ENCODE data around the gene LCAT. TPM values are rescaled to one million over a fixed set of nuclear protein-coding genes. Genes with fewer than 3 reads are reported as not detected.

LCAT gene
- total and polyA plus RNA-seq, 9 of the 15 experiments (the other 6 are each of a cell fraction or from before 2014, with no cell fraction given) = 0.46 to 21.0 (median 5.0) TPM

GRCh38 chr16:67968400-67969253, 24.7 kb upstream of the LCAT start, which contains the start of gene SLC12A4 (continued):
- TF ChIP-seq ID3 (CRISPR knock-in tag; IDR thresholded peaks at IDR 0.05) (no peak), ID3 (tag; IDR thresholded peaks at IDR 0.05) (peak; percentile 87), EP400 (IDR thresholded peaks at IDR 0.05) (peak; percentile 27; the same call in 1 of the 2 replicates), ZC3H4 (CRISPR knock-in tag; IDR thresholded peaks at IDR 0.05; ENCODE audit: borderline replicate concordance) (no peak), ZNF584 (CRISPR knock-in tag; IDR thresholded peaks at IDR 0.05; ENCODE audit: low read depth) (no peak), BRD4 (IDR thresholded peaks at IDR 0.05) (no peak), CHD2 (IDR thresholded peaks at IDR 0.05; ENCODE audit: low read depth, low read length) (no peak), MYC (IDR thresholded peaks at IDR 0.05; ENCODE audit: low read depth, low read length) (peak; percentile 48), MYC (CRISPR knock-in tag; IDR thresholded peaks at IDR 0.05; ENCODE audit: borderline replicate concordance, low read depth) (no peak), ZNF41 (CRISPR knock-in tag; conservative IDR thresholded peaks at IDR 0.05) (no peak), SRSF3 (IDR thresholded peaks at IDR 0.05; ENCODE audit: insufficient read depth, low read length) (no peak), FOXP4 (CRISPR knock-in tag; IDR thresholded peaks at IDR 0.05; ENCODE audit: borderline replicate concordance) (no peak), SP1 (CRISPR knock-in tag; IDR thresholded peaks at IDR 0.05) (peak; percentile 92), CBX8 (IDR thresholded peaks at IDR 0.05; ENCODE audit: borderline replicate concordance, extremely low read depth, low read depth, low read length, poor library complexity, severe bottlenecking) (no peak), KLF13 (tag; IDR thresholded peaks at IDR 0.05; ENCODE audit: borderline replicate concordance, low read depth) (peak; percentile 80), MTA1 (IDR thresholded peaks at IDR 0.05; ENCODE audit: borderline replicate concordance) (no peak; the same call in none of the 2 replicates), BRD9 (IDR thresholded peaks at IDR 0.05; ENCODE audit: low read depth, partially characterized antibody) (peak; percentile 87)
- TF ChIP-seq, protein P1, sequence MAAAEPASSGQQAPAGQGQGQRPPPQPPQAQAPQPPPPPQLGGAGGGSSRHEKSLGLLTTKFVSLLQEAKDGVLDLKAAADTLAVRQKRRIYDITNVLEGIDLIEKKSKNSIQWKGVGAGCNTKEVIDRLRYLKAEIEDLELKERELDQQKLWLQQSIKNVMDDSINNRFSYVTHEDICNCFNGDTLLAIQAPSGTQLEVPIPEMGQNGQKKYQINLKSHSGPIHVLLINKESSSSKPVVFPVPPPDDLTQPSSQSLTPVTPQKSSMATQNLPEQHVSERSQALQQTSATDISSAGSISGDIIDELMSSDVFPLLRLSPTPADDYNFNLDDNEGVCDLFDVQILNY (CRISPR knock-in tag; IDR thresholded peaks at IDR 0.05) = peak; percentile 49; the same call in 1 of the 2 replicates
- TF ChIP-seq, protein P2, sequence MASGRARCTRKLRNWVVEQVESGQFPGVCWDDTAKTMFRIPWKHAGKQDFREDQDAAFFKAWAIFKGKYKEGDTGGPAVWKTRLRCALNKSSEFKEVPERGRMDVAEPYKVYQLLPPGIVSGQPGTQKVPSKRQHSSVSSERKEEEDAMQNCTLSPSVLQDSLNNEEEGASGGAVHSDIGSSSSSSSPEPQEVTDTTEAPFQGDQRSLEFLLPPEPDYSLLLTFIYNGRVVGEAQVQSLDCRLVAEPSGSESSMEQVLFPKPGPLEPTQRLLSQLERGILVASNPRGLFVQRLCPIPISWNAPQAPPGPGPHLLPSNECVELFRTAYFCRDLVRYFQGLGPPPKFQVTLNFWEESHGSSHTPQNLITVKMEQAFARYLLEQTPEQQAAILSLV (tag; IDR thresholded peaks at IDR 0.05) = no peak
- TF ChIP-seq, protein P3, sequence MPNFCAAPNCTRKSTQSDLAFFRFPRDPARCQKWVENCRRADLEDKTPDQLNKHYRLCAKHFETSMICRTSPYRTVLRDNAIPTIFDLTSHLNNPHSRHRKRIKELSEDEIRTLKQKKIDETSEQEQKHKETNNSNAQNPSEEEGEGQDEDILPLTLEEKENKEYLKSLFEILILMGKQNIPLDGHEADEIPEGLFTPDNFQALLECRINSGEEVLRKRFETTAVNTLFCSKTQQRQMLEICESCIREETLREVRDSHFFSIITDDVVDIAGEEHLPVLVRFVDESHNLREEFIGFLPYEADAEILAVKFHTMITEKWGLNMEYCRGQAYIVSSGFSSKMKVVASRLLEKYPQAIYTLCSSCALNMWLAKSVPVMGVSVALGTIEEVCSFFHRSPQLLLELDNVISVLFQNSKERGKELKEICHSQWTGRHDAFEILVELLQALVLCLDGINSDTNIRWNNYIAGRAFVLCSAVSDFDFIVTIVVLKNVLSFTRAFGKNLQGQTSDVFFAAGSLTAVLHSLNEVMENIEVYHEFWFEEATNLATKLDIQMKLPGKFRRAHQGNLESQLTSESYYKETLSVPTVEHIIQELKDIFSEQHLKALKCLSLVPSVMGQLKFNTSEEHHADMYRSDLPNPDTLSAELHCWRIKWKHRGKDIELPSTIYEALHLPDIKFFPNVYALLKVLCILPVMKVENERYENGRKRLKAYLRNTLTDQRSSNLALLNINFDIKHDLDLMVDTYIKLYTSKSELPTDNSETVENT (CRISPR knock-in tag; IDR thresholded peaks at IDR 0.05) = no peak
